ENCODE data around the gene FAM3B. TPM values are rescaled to one million over a fixed set of nuclear protein-coding genes. Genes with fewer than 3 reads are reported as not detected.

The FAM3B gene
- polyA plus RNA-seq, 3 donors, result 4.4 to 53.6 (median 6.8) TPM

DNA sequence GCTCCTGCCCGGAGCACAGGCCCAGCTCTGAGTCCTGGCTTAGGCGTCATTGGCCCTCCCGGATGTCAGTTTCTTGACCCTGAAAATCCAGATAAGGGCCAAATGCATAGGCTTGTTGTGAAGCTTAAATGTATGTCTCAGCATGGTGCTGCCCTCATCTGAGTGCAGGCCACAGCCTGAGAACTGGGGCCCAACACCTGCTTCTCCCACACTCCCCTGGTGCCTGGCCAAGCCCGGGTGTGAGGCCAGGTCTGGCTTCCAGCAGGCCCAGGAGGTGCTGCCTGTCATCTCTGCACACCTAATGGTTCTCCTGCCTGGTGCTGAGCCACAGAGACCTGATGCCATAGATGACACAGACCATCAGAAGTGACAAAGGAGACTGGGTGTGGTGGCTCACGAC lies 59.3 kb downstream of the FAM3B start:
- 69 to 85% (median 83%) methylated on average over 5 of the region's 5 CpGs for WGBS, 3 donors
- H3K27ac ChIP-seq (ENCODE audit: low read depth, low read length), result no peak overlapping the region

DNA sequence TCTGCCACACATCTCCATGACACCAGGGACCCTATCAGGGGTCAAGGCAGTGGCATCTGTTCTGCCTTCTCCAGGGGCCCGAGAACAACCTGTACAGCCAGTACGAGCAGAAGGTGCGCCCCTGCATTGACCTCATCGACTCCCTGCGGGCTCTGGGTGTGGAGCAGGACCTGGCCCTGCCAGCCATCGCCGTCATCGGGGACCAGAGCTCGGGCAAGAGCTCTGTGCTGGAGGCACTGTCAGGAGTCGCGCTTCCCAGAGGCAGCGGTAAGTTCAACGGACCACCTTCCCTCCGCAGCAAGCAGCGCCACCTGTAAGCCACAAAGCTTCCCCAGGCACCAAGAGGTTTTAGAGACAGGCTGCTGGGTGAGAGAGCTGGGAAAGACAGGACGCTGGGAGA lies 61.1 kb downstream of the FAM3B start:
- WGBS, 3 donors, result 87 to 94% (median 92%) methylated on average over 16 of the region's 16 CpGs
- H3K27ac ChIP-seq (ENCODE audit: low read depth, low read length), result no peak overlapping the region

DNA sequence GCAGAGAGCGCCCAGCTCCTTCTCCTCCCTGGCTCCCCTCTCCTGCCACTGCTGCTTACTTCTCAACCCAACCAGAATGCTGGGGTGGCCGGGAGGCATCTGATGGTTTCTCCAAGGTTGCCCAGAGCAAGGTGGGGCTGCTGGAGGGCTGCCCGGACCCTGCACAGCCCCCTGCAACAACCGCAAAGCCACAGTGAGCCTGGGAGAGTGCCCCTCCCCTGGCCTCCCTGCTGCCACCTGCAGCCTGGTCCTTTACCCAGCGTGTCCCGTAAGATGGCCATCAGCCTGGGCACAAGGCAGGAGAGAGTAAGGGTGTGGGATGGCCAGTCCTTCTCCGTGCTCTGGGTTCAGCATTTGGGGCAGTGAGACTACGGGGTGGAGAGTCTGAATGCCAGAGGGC lies 62.2 kb downstream of the FAM3B start:
- no peak overlapping the region for H3K27ac ChIP-seq (ENCODE audit: low read depth, low read length)
- 78 to 91% (median 82%) methylated on average over 7 to 8 of the region's 8 CpGs for WGBS, 3 donors

DNA sequence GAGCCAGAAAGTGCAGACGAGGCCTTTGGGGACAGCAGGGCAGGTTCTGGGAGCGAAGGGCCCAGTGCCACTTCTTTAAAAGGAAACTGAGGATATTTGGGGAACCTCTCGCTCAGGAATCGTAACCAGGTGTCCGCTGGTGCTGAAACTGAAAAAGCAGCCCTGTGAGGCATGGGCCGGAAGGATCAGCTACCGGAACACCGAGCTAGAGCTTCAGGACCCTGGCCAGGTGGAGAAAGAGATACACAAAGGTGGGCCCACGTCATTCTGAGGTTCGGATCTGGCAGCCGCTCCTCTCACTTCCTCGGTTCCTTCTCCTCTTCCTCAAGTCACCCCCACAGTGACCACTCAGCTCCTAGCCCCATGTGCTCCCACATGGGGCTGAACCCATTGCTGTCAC lies 63.3 kb downstream of the FAM3B start:
- no peak overlapping the region for H3K27ac ChIP-seq (ENCODE audit: low read depth, low read length)
- WGBS, 3 donors, result 93 to 97% (median 95%) methylated on average over 12 of the region's 12 CpGs

DNA sequence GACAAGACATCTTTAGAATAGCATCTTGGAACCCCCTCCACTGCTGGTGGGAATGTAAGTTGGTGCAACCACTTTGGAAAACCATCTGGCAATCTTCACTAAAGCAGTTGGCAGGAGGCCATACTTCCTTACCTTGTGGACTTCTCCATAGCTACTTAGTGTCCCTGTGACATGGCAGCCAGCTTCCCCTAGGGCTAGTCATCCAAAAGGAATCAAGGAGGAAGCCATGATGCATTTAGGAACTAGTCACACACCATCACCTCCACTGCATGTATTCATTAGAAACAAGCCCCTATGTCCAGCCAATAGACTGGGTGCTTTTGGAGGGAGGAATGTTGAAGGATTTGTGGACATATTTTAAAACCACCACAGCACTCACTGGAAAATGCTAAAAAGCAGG lies 65.1 kb downstream of the FAM3B start:
- H3K27ac ChIP-seq (ENCODE audit: low read depth, low read length), result no peak overlapping the region

DNA sequence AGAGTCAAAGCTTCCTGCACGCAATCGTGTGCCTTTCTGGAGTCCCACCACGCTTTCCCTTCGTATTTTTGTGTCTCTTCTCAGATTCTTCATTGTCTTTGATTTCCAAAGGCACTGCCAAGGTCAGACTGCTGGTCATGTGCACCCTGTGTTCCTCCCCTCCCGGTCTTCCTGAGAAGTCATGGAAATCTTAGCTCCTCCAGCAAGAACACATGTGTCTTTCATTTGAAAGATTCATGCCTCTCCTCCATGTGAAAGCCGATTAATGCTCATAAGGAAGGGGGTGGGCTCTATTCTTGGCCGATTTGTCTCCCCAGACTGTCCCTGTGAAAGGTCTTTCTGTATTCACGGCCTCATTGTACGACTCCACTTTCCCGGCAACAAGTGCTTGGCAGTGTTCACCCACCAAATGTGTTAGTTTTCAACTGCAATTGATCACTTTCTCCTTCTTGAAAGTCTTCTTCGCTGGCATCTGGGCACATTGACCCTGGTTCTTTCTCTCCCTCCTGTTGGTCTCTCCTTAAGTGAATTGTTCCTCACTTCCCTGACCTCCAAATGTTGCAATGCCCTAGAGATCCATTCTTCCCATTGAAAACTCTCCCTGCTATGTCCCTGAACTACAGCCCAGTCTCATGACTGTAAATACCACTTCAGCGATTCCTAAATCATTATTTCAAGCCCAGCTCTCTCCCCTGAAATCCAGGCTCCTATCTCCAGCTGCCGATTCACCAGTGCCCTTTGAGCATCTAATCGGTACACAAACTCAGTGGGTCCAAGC lies 70.6 kb downstream of the FAM3B start:
- 60 to 79% (median 78%) methylated on average over 14 of the region's 14 CpGs for WGBS, 3 donors

DNA sequence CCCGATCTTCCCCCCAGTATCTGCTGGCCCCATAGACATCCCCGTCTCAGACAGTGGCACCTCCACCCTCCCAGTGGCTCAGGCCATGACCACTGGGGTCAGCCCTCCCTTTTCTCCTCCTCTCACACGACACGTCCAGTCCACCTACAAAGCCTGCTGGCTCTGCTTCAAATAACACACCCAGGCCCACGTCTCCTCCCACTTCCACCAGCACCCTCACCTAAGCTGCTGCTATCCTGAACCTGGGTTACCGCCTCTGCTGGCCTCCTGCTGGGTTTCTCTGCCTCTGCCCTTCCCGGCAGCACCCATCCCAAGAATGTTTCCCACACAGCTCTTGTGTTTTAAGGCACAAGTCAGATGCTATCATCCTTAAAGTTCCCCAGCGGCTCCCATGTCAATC lies 71.2 kb downstream of the FAM3B start:
- 83 to 85% (median 83%) methylated on average over 8 of the region's 8 CpGs for WGBS, 3 donors
- H3K27ac ChIP-seq (ENCODE audit: low read depth, low read length), result no peak overlapping the region

More for the DNA sequence above, 70.6 kb downstream of the FAM3B start:
- H3K27ac ChIP-seq (ENCODE audit: low read depth, low read length), result no peak overlapping the region

DNA sequence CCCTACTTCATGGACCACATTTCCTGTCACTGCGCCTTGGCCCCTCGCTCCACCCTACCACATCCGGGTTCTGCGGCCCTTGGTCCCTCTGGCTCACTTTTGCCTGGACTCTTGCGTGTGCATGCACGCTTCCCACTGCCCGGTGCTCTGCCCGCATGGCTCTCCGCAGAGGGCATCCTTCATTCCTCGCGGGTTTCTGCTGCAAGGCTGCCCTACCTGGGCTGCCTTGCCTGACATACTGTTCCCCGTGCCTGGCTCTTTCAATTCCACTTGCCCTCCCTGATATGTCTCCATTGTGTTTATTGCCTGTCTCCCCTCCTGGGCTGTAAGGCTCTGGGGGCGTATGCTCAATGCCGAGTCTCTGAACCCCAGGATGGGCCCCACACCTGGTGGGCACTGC lies 71.7 kb downstream of the FAM3B start:
- WGBS, 3 donors, result 95 to 98% (median 96%) methylated on average over 14 of the region's 14 CpGs
- no peak overlapping the region for H3K27ac ChIP-seq (ENCODE audit: low read depth, low read length)

DNA sequence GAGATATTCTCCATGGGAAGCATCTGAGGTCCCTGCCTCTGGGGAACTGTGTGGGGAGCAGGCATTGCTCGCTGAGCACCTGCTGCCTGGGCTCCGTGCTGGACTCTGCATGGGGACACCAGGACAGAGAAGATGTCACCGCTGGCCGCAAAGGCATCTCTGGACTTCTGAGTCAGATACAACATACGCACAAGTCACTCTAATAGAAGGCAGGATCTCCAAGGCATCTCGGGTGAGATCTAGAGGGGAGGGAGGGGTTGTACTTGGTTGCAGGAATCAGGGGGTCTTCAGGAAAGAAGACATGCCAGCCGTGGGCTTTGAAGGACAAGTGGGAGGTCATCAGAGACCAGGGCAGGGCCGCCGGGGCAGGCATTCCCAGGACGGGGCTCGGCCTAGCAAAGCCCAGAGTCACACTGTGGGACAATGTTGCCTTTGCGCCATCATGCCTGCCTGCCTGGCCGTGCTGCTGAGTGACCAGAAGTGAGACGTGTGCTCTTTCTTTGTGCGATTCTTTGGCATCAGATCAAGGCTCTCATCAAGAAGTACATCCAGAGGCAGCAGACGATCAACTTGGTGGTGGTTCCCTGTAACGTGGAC lies 73.5 kb downstream of the FAM3B start:
- 91 to 95% (median 94%) methylated on average over 17 of the region's 17 CpGs for WGBS, 3 donors
- no peak overlapping the region for H3K27ac ChIP-seq (ENCODE audit: low read depth, low read length)

DNA sequence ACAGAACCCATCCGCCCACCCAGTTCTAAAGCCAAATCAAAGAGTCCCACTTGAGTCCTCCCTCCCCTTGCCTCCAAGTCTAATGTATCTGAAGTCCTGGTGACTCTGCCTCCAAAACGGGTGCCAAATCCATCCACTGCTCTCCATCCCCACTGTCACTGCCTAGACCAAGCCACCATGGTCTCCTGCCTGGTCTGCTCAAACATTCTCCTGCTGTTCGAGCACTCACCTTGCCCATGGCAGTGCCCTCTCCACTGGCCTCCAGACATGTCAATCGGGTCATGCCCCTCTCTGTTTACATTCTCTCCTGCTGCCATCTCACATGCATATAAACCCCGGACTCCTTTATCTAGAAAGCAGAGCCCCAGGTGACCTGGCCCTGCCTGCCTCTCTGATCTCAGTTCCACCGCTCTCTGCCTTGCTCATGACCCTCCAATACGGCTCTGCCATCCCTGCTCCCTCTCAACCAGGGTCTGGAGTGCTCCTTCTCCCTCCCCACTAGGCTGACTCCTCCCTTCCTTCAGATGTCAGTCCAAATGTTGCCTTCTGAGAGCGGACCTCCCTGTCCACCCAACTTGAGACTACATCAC lies 77.4 kb downstream of the FAM3B start:
- no peak overlapping the region for H3K27ac ChIP-seq (ENCODE audit: low read depth, low read length)
- 76 to 90% (median 90%) methylated on average over 8 of the region's 8 CpGs for WGBS, 3 donors

DNA sequence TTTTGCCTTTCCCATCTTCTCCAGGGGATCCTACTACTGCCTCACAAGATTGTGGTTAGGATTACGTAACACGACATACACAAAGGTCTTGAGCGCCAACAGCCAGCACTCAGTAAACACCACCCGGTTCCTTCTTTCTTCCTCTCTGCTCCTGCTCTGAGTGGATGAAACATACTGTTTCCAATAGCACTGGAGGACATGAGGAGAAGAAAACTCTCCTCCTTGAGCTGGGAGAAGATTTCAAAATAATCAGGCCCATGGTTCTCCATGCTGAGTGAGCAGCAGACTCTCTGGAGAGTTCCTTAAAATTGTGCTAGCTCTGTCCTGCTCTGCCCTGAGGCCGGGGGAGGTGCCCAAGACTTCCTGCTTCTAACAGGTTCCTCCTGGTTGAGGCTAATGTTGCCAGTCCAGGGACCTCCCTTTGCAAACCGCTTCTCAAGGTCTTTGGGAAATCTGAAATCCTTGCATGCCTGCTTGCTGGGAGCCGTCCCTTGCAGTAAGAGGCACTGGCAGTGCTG lies 80.0 kb downstream of the FAM3B start:
- WGBS, 3 donors, result 39 to 56% (median 41%) methylated on average over 7 of the region's 7 CpGs
- no peak overlapping the region for H3K27ac ChIP-seq (ENCODE audit: low read depth, low read length)

DNA sequence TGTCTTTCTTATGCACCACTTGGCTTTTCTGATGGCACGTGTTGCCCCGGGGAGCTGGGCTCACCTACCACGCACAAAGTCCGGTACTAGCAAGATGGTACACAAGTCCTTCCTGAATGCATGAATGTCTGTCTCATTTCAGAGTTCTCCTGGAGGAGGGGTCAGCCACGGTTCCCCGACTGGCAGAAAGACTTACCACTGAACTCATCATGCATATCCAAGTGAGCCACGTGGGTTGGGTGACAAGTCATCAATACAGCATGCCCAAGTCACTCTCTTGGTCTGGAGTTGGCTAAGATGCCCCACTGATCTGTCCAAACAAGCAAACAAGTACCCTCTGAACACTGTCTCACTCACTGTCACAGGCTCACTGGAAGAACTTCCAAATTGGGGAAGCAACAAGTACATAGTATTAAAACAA lies 80.9 kb downstream of the FAM3B start:
- 76 to 93% (median 86%) methylated on average over 7 of the region's 7 CpGs for WGBS, 3 donors
- H3K27ac ChIP-seq (ENCODE audit: low read depth, low read length), result no peak overlapping the region

DNA sequence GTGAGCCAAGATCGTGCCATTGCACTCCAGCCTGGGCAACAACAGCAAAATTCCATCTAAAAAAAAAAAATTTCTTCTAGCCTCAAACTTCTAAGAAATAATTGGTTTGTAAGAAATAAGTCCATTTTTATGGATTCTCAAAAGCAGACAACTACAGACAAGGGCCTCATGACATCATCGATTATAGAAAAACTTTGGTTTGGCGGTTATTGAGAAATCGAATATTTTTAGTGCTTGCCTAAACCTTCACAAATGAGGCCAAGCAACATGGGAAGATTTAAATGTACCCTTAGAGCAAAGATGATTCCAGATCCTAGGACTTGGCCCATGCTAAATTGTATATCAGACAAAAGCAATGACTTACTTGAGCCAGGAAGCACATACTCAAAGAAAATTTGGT lies 81.7 kb downstream of the FAM3B start:
- no peak overlapping the region for H3K27ac ChIP-seq (ENCODE audit: low read depth, low read length)
- 88 to 95% (median 91%) methylated on average over 4 of the region's 4 CpGs for WGBS, 3 donors

DNA sequence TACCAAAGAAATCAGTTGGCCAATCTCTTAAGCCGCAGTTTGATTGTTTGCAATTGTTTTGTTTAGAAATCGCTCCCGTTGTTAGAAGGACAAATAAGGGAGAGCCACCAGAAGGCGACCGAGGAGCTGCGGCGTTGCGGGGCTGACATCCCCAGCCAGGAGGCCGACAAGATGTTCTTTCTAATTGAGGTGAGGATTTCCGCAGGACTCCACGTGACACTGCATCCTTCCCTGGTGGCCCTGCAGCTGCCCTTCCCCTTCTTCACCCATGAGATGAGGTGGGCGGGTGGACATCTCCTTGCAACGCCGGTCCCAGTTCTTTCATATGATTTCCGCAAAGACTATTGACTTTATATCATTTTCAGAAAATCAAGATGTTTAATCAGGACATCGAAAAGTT lies 82.2 kb downstream of the FAM3B start:
- 95 to 97% (median 97%) methylated on average over 16 of the region's 16 CpGs for WGBS, 3 donors
- no peak overlapping the region for H3K27ac ChIP-seq (ENCODE audit: low read depth, low read length)

DNA sequence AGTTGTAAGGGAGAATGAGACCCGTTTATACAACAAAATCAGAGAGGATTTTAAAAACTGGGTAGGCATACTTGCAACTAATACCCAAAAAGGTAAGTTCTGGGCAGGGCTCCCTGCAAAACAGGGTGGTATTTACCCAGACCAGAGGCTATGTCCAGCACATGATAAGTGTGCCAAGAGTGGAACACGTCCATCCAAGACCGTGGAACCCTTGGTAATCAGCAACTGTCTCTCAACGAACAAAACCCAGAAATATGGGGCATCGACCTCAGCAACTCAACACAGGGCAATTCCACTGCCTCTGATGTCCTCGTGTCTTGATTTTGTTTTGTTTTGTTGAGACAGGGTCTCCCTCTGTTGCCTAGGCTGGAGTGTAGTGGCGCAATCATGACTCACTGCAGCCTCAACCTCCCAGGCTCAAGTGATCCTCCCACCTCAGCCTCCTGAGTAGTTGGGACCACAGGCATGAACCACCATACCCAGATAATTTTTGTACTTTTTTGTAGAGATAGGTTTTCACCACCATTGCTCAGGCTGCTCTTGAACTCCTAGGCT lies 82.7 kb downstream of the FAM3B start:
- WGBS, 3 donors, result 88 to 91% (median 90%) methylated on average over 7 of the region's 7 CpGs
- H3K27ac ChIP-seq (ENCODE audit: low read depth, low read length), result no peak overlapping the region

DNA sequence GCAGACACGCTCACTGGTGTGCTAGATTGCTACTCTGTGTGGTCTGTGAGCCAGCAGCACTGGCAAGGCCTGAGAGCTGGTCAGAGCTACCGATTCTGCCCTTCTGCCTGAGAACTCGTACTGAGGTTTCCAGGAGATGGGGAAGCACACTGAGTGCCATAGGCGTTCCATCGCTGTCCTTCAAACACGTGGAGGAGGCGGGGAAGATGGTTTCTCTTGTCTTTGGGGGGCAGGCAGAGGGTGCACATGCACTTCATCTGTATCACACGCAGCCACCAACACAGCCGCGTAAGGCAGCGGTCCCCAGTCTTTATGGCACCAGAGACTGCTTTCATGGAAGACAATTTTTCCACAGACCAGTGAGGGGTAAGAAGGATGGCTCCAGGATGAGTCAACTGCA lies 85.6 kb downstream of the FAM3B start:
- WGBS, 3 donors, result 87 to 95% (median 93%) methylated on average over 11 of the region's 11 CpGs
- H3K27ac ChIP-seq (ENCODE audit: low read depth, low read length), result no peak overlapping the region

DNA sequence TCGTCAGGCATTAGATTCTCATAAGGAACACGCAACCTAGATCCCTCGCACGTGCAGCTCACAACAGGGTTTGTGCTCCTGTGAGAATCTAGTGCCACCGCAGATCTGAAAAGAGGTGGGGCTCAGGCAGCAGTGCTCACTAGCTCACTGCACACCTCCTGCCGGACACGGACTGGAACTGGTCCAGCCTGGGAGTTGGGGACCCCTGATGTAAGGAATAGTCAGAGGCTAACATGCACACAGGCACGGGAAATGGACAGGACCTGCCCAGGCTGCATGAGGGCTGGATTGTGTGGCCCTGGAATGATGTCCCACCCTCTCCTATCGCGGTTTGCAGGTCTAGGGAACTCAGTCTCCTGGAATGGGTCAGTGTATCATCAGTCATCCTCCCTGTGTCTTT lies 86.2 kb downstream of the FAM3B start:
- H3K27ac ChIP-seq (ENCODE audit: low read depth, low read length), result no peak overlapping the region
- 94% methylated on average over 10 of the region's 10 CpGs for WGBS, 3 donors

DNA sequence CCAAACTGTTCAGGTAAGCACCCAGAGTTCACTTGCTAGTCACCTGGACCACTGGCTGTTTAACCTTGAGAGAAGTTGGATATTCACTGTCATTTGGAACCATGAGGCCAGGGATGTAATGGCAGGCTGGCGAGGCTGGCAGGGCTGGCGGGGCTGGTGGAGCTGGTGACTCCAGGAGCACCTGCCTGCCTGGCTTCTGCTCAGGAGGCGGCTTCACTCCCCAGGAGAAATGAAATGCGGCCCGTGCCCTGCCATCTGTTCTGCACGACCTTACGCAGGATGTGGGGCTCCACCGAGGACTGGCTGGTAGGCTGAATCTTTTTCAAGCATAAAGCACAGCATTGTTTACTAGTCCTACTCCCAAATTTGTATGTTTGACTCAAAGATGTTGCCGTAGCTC lies 86.7 kb downstream of the FAM3B start:
- 90 to 94% (median 94%) methylated on average over 9 of the region's 9 CpGs for WGBS, 3 donors
- H3K27ac ChIP-seq (ENCODE audit: low read depth, low read length), result no peak overlapping the region

DNA sequence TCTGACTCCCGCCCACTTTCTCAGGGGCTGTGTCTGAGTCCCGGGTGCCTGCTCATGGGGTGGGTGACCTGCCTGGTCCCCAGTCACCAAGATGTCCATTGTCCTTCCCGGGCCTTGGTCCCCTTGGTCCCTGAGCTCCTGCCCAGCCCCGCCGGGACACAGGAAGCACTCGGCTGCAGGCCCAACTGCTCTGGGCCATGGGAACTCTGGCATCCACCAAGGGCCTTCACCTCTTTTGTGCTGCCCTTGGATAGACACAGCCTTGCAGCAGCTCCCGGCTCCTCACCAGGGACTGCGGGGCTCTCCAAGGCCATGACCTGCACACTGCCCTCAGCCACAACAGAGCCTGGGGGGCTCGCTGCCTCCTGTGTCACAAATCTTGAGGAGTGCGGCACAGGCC lies 87.4 kb downstream of the FAM3B start:
- WGBS, 3 donors, result 92 to 95% (median 94%) methylated on average over 10 of the region's 10 CpGs
- H3K27ac ChIP-seq (ENCODE audit: low read depth, low read length), result no peak overlapping the region

Data from adipose tissue (tissue), 3 donors.